AG09319 (cell line): ENCODE measurements around the gene ITGB7.

Source experiments
- DNase-seq: peaks from one replicate; pipeline ENCODE4 v3.0.0-alpha.2; 2010; ENCODE audit warnings: low read depth; ENCODE audit errors: extremely low read depth
- TF ChIP-seq, protein P1 (sequence below): IDR thresholded peaks from 2 replicates; pipeline ENCODE4 v1.5.1; 2011; ENCODE audit warnings: low read depth, mild to moderate bottlenecking, inconsistent platforms, low read length, moderate library complexity

The ITGB7 gene

GRCh38 chr12:53160673-53161072 is 46.4 kb downstream of the ITGB7 start:
- no peak for DNase-seq
- TF ChIP-seq, protein P1, sequence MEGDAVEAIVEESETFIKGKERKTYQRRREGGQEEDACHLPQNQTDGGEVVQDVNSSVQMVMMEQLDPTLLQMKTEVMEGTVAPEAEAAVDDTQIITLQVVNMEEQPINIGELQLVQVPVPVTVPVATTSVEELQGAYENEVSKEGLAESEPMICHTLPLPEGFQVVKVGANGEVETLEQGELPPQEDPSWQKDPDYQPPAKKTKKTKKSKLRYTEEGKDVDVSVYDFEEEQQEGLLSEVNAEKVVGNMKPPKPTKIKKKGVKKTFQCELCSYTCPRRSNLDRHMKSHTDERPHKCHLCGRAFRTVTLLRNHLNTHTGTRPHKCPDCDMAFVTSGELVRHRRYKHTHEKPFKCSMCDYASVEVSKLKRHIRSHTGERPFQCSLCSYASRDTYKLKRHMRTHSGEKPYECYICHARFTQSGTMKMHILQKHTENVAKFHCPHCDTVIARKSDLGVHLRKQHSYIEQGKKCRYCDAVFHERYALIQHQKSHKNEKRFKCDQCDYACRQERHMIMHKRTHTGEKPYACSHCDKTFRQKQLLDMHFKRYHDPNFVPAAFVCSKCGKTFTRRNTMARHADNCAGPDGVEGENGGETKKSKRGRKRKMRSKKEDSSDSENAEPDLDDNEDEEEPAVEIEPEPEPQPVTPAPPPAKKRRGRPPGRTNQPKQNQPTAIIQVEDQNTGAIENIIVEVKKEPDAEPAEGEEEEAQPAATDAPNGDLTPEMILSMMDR: no peak

GRCh38 chr12:53160000-53160399 is 47.1 kb downstream of the ITGB7 start:
- no peak for DNase-seq
- TF ChIP-seq, protein P1: no peak

- peak; percentile 47 for DNase-seq
- TF ChIP-seq, protein P1: peak; percentile 100
Observed at GRCh38 chr12:53159195-53159839, 47.7 kb downstream of the ITGB7 start.

DNA sequence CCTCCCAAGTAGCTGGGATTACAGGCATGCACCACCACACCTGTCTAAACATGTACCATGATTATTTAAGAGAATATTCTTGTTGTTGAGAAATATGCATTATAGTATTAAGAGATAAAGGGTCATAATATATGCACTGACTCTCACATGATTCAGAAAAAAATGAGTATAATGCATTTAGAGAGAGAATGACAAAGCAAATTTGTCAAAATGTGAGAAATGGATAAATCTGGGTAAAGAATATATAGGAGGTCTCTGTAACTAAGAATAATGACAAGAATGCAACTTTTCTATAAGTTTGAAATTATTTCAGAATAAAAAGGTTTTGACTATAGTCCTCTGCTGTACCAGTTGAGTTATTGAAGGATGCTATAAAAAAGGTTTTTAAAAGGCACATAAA is 54.7 kb downstream of the ITGB7 start:
- TF ChIP-seq, protein P1: no peak
- no peak for DNase-seq

DNA sequence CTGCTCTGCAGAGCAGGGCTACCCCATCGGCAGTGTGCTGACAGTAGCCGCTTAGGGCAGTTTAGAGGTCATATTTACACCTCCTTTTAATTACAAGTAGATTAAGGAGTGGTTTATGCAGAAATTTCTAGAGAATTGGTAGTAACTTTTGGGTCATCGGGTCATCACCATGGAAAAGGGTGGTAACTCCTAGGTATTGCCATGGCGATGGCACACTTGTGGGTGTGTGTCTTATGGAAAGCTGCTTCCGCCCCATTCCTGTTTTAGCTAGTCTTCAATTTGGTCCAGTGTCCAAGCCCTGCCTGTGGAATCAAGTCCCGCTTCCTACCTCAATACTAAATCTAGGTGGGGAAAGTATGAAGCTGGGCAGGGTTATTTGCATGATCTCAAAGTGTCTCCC is 56.0 kb downstream of the ITGB7 start:
- TF ChIP-seq, protein P1: no peak
- DNase-seq: no peak

GRCh38 chr12:53147653-53148052 is 59.4 kb downstream of the ITGB7 start:
- TF ChIP-seq, protein P1: no peak
- DNase-seq: no peak

DNA sequence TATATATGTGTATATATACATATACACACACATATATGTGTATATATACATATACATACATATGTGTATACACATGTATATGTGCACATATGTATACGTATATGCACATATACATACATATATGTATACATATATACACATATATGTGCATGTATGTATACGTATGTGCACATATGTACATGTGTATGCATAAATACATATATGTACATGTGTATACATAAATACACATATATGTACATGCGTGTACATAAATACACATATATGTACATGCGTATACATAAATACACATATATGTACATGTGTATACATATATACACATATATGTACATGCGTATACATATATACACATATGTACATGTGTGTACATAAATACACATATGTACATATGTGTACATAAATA is 59.9 kb downstream of the ITGB7 start:
- TF ChIP-seq, protein P1: no peak
- no peak for DNase-seq
